Adrenal gland (tissue), 5 donors: ENCODE measurements around the gene SRSF11.

Experiments
- CTCF ChIP-seq, 6 experiments: fragments of 450-650 bp in 4 of 6; fragments of 200-600 bp in 2 of 6; sonication (generic) in 1 of 6; IDR thresholded peaks; 1 replicate in 5 of 6; 2 replicates in 1 of 6; pipeline versions ENCODE4 v1.5.1 to v1.8.0; 2016 to 2021; ENCODE audit warnings: antibody characterized with exemption in 6 of 6, mild to moderate bottlenecking in 2 of 6, moderate library complexity in 1 of 6
- POLR2A ChIP-seq, 2 donors: fragments of 450-650 bp; IDR thresholded peaks; one replicate each; pipeline ENCODE4 v1.6.1; 2017; ENCODE audit warnings: antibody characterized with exemption in 2 of 2, mild to moderate bottlenecking in 2 of 2, moderate library complexity in 1 of 2
- donor health status: DM: no; HTN: no; CAD: no.

- TF ChIP-seq CTCF (IDR thresholded peaks at IDR 0.05) (no peak), POLR2A (IDR thresholded peaks at IDR 0.05) (no peak)
These were observed 74.6 kb downstream of the SRSF11 start for GRCh38 chr1:70295749-70296148.
